HepG2 (cell line): ENCODE data around the gene JAKMIP2. TPM values are rescaled to one million over a fixed set of nuclear protein-coding genes. Genes with fewer than 3 reads are reported as not detected.

Experiments
- CEBPG ChIP-seq: IDR thresholded peaks from 2 replicates; pipeline ENCODE4 v1.6.1; 2016
- CTCF ChIP-seq: sonication (generic); formaldehyde crosslinking; IDR thresholded peaks from 2 replicates; pipeline ENCODE4 v1.5.0; 2020; ENCODE audit warnings: mild to moderate bottlenecking, missing genetic modification reagents, moderate library complexity
- EP300 ChIP-seq, 3 experiments: sonication (generic) in 1 of 3; formaldehyde crosslinking in 1 of 3; IDR thresholded peaks; 2 replicates each; pipeline versions ENCODE4 v1.5.1 to v1.6.1; 2011 to 2020; ENCODE audit warnings: low read depth in 2 of 3, low read length in 2 of 3, borderline replicate concordance in 1 of 3, improper control_type of control experiment in 1 of 3, mild to moderate bottlenecking in 1 of 3, missing genetic modification reagents in 1 of 3, moderate library complexity in 1 of 3
- GATAD2A ChIP-seq: IDR thresholded peaks from 2 replicates; pipeline ENCODE4 v1.6.1; 2016
- HCFC1 ChIP-seq: fragments of 150-350 bp; IDR thresholded peaks from 2 replicates; pipeline ENCODE4 v1.6.1; 2014; ENCODE audit warnings: low read depth, low read length
- HNF1B ChIP-seq: sonication (generic); formaldehyde crosslinking; IDR thresholded peaks from 2 replicates; pipeline ENCODE4 v1.5.1; 2020; ENCODE audit warnings: mild to moderate bottlenecking, moderate library complexity, missing genetic modification reagents
- HOXD1 ChIP-seq: sonication (generic); formaldehyde crosslinking; IDR thresholded peaks from 2 replicates; pipeline ENCODE4 v1.5.0; 2020; ENCODE audit warnings: missing genetic modification reagents
- KDM6A ChIP-seq: IDR thresholded peaks from 2 replicates; pipeline ENCODE4 v1.6.1; 2016; ENCODE audit warnings: low read depth
- KLF16 ChIP-seq, 2 experiments: sonication (generic) in 1 of 2; formaldehyde crosslinking in 1 of 2; IDR thresholded peaks; 2 replicates each; pipeline versions ENCODE4 v1.6.1 to v1.8.0; 2016 to 2023; ENCODE audit warnings: missing genetic modification reagents in 2 of 2, missing compliant biosample characterization in 1 of 2
- MBNL3 ChIP-seq: fragments of 250-450 bp; sonication (Bioruptor Pico); conservative IDR thresholded peaks from 2 replicates; pipeline ENCODE4 v1.8.0; 2022; ENCODE audit warnings: mild to moderate bottlenecking, inconsistent platforms
- MTA1 ChIP-seq: sonication (generic); formaldehyde crosslinking; IDR thresholded peaks from 2 replicates; pipeline ENCODE4 v1.4.0; 2020; ENCODE audit warnings: missing genetic modification reagents, mild to moderate bottlenecking, borderline replicate concordance
- NCOA5 ChIP-seq: sonication (generic); formaldehyde crosslinking; IDR thresholded peaks from 2 replicates; pipeline ENCODE4 v1.4.0; 2020; ENCODE audit warnings: missing genetic modification reagents
- SOX6 ChIP-seq, 2 experiments: fragments of 450-650 bp in 1 of 2; sonication (generic) in 1 of 2; formaldehyde crosslinking in 1 of 2; IDR thresholded peaks; 2 replicates each; pipeline versions ENCODE4 v1.4.0 to v1.6.1; 2017 to 2020; ENCODE audit warnings: antibody characterized with exemption in 1 of 2, mild to moderate bottlenecking in 1 of 2, missing genetic modification reagents in 1 of 2
- YEATS4 ChIP-seq: sonication (generic); formaldehyde crosslinking; IDR thresholded peaks from 2 replicates; pipeline ENCODE4 v1.4.0; 2020; ENCODE audit warnings: missing genetic modification reagents, borderline replicate concordance
- ZKSCAN8 ChIP-seq: IDR thresholded peaks from 2 replicates; pipeline ENCODE4 v1.6.1; 2016; ENCODE audit warnings: borderline replicate concordance, missing genetic modification reagents, missing compliant biosample characterization
- ZMAT3 ChIP-seq: sonication (generic); formaldehyde crosslinking; conservative IDR thresholded peaks from 2 replicates; pipeline ENCODE4 v1.7.0; 2021; ENCODE audit warnings: missing genetic modification reagents
- ZNF281 ChIP-seq: sonication (generic); formaldehyde crosslinking; IDR thresholded peaks from 2 replicates; pipeline ENCODE4 v1.4.0; 2020; ENCODE audit warnings: missing genetic modification reagents, borderline replicate concordance
- ZNF30 ChIP-seq: sonication (generic); formaldehyde crosslinking; IDR thresholded peaks from 2 replicates; pipeline ENCODE4 v1.5.0; 2020; ENCODE audit warnings: mild to moderate bottlenecking, missing genetic modification reagents
- ZNF317 ChIP-seq: sonication (generic); formaldehyde crosslinking; IDR thresholded peaks from 2 replicates; pipeline ENCODE4 v1.5.0; 2020; ENCODE audit warnings: mild to moderate bottlenecking, missing genetic modification reagents
- ZNF414 ChIP-seq: sonication (generic); formaldehyde crosslinking; IDR thresholded peaks from 2 replicates; pipeline ENCODE4 v1.5.0; 2020; ENCODE audit warnings: missing genetic modification reagents
- ZNF614 ChIP-seq: IDR thresholded peaks from 2 replicates; pipeline ENCODE4 v1.6.1; 2018; ENCODE audit warnings: missing biosample characterization, missing genetic modification reagents, inconsistent platforms, borderline replicate concordance
- ZNF670 ChIP-seq: sonication (generic); formaldehyde crosslinking; IDR thresholded peaks from 2 replicates; pipeline ENCODE4 v1.8.0; 2022; ENCODE audit warnings: mild to moderate bottlenecking, missing genetic modification reagents, borderline replicate concordance
- ZNF746 ChIP-seq: sonication (generic); formaldehyde crosslinking; IDR thresholded peaks from 2 replicates; pipeline ENCODE4 v1.8.0; 2022; ENCODE audit warnings: mild to moderate bottlenecking, missing genetic modification reagents
- ZNF878 ChIP-seq: sonication (generic); formaldehyde crosslinking; IDR thresholded peaks from 2 replicates; pipeline ENCODE4 v1.8.1; 2023; ENCODE audit warnings: mild to moderate bottlenecking, missing genetic modification reagents, moderate library complexity
- polyA plus RNA-seq, 8 experiments: library from polyadenylated mRNA; depleted of rRNA in 3 of 8; stranded (reverse) in 7 of 8; unstranded in 1 of 8; fragments of >200 nt; fragmentation: Illumina TruSeq in 4 of 8; extraction: Trizol in 4 of 8; gene quantifications; 2 replicates each; pipeline versions ENCODE4 v1.2.1 to v1.2.3, GENCODE V29; 2011 to 2016; ENCODE audit warnings: low read depth in 4 of 8, missing spikeins in 1 of 8, mixed read lengths in 1 of 8; ENCODE audit not compliant: insufficient read depth in 1 of 8
- total RNA-seq, 5 experiments: library from RNA; depleted of rRNA; stranded (reverse); fragments of >200 nt; fragmentation: Illumina TruSeq; extraction: Trizol; gene quantifications; 2 replicates each; pipeline ENCODE4 v1.2.3, GENCODE V29; 2016; ENCODE audit warnings: low read depth in 1 of 5

Gene JAKMIP2
- total and polyA plus RNA-seq, 2 of the 13 experiments (the other 11 are each of a cell fraction or from before 2014, with no cell fraction given): 0.04 to 2.1 TPM

- peak; percentile 68 for TF ChIP-seq KDM6A (CRISPR knock-in tag)
- TF ChIP-seq HNF1B (CRISPR knock-in tag): peak; percentile 73
- TF ChIP-seq ZNF30: no peak
- 0 out of 2 replicates have a peak, but pooled peaks have one; percentile 52 for TF ChIP-seq ZNF614 (CRISPR knock-in tag)
- TF ChIP-seq CEBPG (CRISPR knock-in tag): peak; percentile 52
- no peak for TF ChIP-seq MBNL3
- no peak for TF ChIP-seq ZMAT3 (CRISPR knock-in tag)
- TF ChIP-seq MTA1: peak; percentile 85; the same call in 1 of the 2 replicates
- peak; percentile 71 for TF ChIP-seq GATAD2A (CRISPR knock-in tag)
- TF ChIP-seq ZNF670: peak; percentile 42; the same call in 1 of the 2 replicates
- peak; percentile 46 to 61; a peak in 1 of 4 replicates for TF ChIP-seq EP300 (IDR thresholded peaks at IDR 0.05; ENCODE audit: low read depth in 2 of 2, low read length in 2 of 2)
- 0 out of 2 replicates have a peak, but pooled peaks have one; percentile 12 for TF ChIP-seq EP300 (CRISPR knock-in tag; IDR thresholded peaks at IDR 0.05; ENCODE audit: borderline replicate concordance)
- TF ChIP-seq ZNF746 (CRISPR knock-in tag): no peak
- TF ChIP-seq NCOA5 (CRISPR knock-in tag): no peak
- no peak for TF ChIP-seq ZNF414
- peak in 1 of 2 experiments; percentile 60; a peak in 1 of 4 replicates for TF ChIP-seq KLF16 (CRISPR knock-in tag; IDR thresholded peaks at IDR 0.05)
- TF ChIP-seq ZNF878: no peak
- 0 out of 2 replicates have a peak, but pooled peaks have one; percentile 32 for TF ChIP-seq CTCF (CRISPR knock-in tag)
- TF ChIP-seq ZKSCAN8 (CRISPR knock-in tag): peak; percentile 71; the same call in 1 of the 2 replicates
- no peak for TF ChIP-seq ZNF317
- TF ChIP-seq HCFC1: no peak
- peak; percentile 37; the same call in 1 of the 2 replicates for TF ChIP-seq YEATS4 (CRISPR knock-in tag)
- TF ChIP-seq HOXD1 (CRISPR knock-in tag): no peak
- TF ChIP-seq SOX6 (IDR thresholded peaks at IDR 0.05): no peak
- TF ChIP-seq SOX6 (CRISPR knock-in tag; IDR thresholded peaks at IDR 0.05): peak; percentile 88
- peak; percentile 44; the same call in 1 of the 2 replicates for TF ChIP-seq ZNF281 (CRISPR knock-in tag)
Measured at GRCh38 chr5:147671365-147671764, 111.2 kb downstream of the JAKMIP2 start (continued).
